NCI-H1694 (cell line): Measurements from ENCODE around the gene LTV1.

ENCODE experiments used
- DNase-seq: peaks from one replicate; lab custom pipeline; 2025; lab: John Stamatoyannopoulos, UW

The LTV1 gene

GRCh38 chr6:143885116-143885515 lies 42.0 kb downstream of the LTV1 start:
- DNase-seq: no peak

- no peak for DNase-seq
Measured at GRCh38 chr6:143894655-143895054, 51.5 kb downstream of the LTV1 start.

- no peak for DNase-seq
Measured at GRCh38 chr6:143896126-143896860, 53.2 kb downstream of the LTV1 start.

GRCh38 chr6:143900358-143900757 lies 57.2 kb downstream of the LTV1 start:
- DNase-seq: no peak

- no peak for DNase-seq
Measured at GRCh38 chr6:143901885-143902750, 59.0 kb downstream of the LTV1 start.

GRCh38 chr6:143902827-143903226 lies 59.7 kb downstream of the LTV1 start:
- DNase-seq: no peak

- DNase-seq: no peak
Measured at GRCh38 chr6:143911028-143911427, 67.9 kb downstream of the LTV1 start.

GRCh38 chr6:143912671-143913070 lies 69.5 kb downstream of the LTV1 start:
- no peak for DNase-seq
